Limb (tissue), 2 donors: Measurements from ENCODE around the gene RMRP.
"Not testable (repeated sequence)": the region's sequence is repeated elsewhere in the genome, so short reads cannot be mapped to it uniquely, and the experiment has no call there.

ENCODE experiments used
- DNase-seq, 2 donors: peaks; one replicate each; pipeline ENCODE4 v3.0.0-alpha.2; 2016; ENCODE audit errors: extremely low spot score in 2 of 2

The RMRP gene

DNA sequence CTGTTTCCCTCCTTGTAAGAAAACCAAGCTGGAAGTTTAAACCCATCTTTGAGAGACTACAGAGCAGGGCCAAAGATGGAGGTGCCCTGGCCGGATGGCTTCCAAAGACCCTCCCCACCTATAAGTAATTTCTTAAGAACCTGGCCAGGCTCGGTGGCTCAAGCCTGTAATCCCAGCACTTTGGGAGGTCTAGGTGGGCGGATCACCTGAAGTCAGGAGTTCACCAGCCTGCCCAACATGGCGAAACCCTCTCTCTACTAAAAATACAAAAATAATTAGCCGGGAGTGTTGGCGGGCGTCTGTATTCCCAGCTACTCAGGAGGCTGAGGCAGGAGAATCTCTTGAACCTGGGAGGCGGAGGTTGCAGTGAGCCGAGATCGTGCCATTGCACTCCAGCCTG is 12.1 kb downstream of the RMRP start:
- DNase-seq, result not testable (repeated sequence)

DNA sequence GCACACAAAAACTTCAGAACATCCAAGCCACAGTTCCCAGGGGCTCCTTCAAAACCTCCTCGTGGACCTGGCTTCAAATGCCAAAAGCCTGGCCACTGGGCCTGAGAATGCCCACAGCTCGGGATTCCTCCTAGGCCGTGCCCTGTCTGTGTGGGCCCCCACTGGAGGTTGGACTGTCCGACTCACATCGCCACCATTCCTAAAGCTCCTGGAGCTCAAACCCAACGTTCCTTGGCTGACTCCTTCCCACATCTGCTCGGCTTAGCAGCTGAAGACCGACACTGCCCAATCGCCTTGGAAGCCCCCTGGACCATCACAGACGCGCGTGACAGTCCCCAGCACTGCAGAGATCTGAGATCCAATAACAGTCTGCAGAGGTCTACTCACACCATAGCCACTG is 14.8 kb downstream of the RMRP start:
- DNase-seq, result no peak

DNA sequence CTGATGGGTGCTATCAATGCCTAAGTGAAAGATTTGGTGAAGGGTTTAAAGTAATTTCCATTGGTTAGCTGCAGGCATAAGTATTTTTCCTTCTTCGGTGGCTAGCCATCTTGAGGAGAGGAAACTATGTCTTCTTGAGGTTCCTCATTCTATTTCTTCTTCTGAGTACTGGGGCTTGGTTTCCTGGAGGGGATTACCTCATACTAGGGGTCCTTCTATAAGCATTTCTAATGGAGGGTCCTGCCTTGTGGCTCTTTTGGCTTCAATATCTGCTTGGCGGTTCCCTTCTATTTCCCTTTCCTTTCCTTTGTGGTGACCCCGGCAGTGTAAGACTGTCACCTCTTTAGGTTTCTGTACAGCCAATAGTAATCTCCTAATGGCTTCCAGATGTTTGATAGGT is 16.3 kb downstream of the RMRP start:
- not testable (repeated sequence) for DNase-seq

GRCh38 chr9:35640431-35640830 is 17.4 kb downstream of the RMRP start:
- DNase-seq, result not testable (repeated sequence)

DNA sequence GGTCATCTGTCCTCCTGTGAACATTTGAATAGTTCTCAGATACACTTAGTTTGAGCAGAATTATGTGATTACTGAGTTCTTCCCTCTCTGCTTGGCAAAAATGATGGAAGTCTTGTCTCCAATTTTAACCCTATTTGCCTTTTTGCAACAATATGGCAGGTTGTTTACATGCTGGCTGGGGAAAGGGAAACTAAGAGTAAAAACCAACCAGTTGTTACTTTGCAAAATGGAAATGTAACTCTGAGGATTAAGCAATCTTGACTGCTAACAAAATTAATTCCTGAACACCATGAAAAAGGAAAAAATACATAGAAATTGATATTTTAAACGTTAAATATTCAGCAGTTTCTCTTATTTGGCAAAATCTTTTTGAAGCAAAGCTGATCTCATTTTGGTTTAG is 18.2 kb downstream of the RMRP start:
- no peak for DNase-seq

- DNase-seq, result not testable (repeated sequence)
Observed at GRCh38 chr9:35639225-35639624, 18.6 kb downstream of the RMRP start.

GRCh38 chr9:35638751-35639150 is 19.1 kb downstream of the RMRP start:
- DNase-seq, result not testable (repeated sequence)

DNA sequence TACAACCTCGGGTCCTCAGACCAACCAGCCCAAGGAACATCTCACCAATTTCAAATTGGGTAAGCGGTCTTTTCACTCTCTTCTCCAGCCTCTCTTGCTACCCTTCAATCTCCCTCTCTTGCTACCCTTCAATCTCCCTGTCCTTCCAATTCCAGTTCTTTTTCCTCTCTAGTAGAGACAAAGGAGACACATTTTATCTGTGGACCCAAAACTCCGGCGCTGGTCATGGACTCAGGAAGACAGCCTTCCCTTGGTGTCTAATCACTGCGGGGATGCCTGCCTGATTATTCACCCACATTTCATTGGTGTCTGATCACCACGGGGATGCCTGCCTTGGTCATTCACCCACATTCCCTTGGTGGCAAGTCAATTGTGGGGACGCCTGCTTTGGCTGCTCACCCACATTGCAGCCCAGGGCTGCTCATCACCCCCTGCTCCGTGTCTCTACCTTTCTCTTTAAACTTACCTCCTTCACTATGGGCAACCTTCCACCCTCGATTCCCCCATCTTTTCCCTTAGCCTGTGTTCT is 20.3 kb downstream of the RMRP start:
- not testable (repeated sequence) for DNase-seq

DNA sequence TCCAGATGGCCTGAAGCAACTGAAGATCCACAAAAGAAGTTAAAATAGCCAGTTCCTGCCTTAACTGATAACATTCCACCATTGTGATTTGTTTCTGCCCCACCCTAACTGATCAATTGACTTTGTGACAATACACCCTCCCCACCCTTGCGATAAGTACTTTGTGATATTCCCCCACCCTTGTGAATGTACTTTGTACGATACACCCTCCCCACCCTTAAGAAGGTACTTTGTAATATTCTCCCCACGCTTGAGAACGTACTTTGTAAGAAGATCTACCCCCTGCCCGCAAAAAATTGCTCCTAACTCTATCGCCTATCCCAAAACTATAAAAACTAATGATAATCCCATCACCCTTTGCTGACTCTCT is 21.0 kb downstream of the RMRP start:
- not testable (repeated sequence) for DNase-seq

DNA sequence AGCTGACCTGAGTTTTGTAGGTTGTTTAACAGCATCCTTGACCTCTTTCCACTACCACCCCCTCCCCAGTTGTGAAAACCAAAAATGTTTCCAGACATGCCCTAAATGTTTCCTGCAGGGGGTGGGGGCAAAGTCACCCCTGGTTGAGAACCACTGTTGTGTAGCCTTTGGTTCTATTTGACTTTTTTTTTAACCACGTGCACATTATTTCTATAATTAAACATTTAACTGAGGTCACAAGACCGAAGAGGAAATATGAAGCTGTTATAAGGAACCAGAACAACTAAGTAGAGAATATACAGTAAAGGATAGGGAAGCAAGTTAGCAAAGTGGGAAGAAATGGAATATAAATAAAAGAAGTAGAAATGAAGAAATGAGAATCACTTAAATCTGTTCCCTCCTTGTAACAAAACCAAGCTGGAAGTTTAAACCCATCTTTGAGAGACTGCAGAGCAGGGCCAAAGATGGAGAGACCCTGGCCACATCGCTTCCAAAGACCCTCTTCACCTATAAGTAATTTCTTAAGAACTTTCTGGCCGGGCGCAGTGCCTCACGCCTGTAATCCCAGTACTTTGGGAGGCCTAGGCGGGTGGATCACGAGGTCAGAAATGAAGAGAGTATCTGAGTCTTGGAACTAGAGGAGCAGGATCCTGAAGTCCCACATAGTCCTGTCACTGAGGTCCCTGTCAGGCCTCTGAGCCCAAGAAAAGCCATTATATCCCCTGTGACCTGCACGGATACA is 21.5 kb downstream of the RMRP start:
- no peak for DNase-seq

DNA sequence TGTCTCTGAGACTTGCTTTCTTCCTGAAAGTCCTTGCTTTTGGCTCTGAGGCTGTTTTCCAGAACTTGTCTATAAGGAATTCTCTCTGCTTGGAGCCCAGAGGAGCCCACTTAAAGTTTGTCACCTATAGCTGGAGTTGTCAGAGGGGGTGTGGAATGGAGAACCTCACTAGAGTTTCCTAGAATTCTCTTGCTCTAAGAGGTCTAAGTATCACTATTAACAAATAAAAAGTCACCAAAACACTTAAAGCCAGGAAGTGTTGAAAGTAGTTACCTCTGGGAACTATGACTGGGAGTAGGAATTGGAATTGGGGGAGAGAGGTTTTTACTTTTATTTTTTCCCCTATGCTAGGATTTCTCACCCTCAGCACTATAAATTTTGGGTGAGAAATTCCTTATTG is 22.1 kb downstream of the RMRP start:
- DNase-seq, result no peak

GRCh38 chr9:35629597-35629996 is 28.2 kb downstream of the RMRP start:
- DNase-seq, result no peak

DNA sequence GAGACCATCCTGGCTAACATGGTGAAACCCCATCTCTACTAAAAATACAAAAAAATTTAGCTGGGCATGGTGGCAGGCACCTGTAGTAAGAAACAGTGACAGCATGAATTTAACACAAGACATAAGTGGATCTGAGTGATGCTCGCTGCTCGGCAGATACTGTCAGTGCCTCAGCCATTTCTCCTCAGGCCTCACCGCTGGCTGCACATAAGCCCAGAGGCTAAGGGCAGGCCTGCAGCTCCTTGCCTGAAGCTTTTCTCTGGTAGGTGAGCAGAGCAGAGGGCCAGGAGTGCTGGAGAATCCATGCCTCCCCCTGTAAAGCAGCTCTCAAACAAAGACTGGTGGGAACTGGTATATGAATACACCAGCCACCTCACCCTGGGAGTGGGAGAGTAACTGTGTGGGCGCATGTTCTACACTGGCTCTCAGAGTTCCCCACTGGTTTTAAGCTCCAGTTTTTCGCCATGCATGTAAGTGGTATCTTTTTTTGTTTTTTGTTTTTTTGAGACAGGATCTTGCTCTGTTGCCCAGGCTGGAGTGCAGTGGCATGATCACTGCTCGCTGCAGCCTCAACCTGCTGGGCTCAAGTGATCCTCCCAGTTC is 29.3 kb downstream of the RMRP start:
- DNase-seq, result no peak

GRCh38 chr9:35627575-35627974 is 30.2 kb downstream of the RMRP start:
- DNase-seq, result no peak

GRCh38 chr9:35619800-35620158 is 38.0 kb downstream of the RMRP start:
- no peak for DNase-seq

GRCh38 chr9:35618854-35619799 is 38.7 kb downstream of the RMRP start:
- no peak for DNase-seq

DNA sequence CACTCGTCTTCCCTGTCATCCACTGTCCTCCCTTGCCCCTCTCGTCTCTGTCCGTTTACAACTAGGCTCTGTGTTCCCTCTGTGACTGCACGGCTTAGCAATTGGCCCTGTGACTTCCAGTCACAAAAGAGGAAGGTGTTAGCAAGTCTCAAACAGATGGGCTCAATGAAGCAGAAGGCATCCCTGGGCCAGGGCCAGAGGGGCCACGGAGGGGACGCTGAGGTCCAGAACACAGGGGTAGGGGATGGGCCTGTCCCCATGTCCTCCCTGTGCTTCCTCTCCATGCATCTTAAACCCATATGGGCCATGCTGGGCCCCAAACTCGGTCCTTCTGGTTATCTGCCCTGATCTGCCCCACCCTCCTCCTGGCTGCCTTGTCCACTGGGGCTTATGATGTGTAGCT is 39.5 kb downstream of the RMRP start, which contains the start of gene CD72:
TSS of gene CD72 (minus strand) at position 89 of the 403 bp plus-strand sequence. CDS start 110 bp downstream, outside the sequence.
- no peak for DNase-seq

DNA sequence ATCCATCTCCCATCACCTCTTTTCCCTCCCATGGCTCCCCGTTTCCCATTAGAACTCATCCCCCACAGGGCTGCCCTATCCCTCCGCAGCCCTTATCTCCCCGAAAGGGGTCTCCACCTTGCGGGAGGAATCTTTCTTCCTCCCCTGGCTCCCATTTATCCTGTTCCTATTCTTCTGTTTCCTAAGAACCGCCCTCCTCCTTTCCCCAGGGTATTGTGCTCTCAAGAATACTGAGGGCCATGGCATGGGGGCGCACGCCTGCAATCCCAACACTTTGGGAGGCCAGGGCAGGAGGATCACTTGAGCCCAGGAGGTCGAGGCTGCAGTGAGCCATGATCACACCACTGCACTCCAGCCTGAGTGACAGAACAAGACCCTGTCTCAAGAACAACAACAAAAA is 40.3 kb downstream of the RMRP start:
- no peak for DNase-seq

GRCh38 chr9:35616681-35617459 is 40.9 kb downstream of the RMRP start:
- peak; percentile 15 to 62 for DNase-seq

- DNase-seq, result no peak
Observed at GRCh38 chr9:35615981-35616680, 41.7 kb downstream of the RMRP start.
